Ascending aorta (tissue), 2 donors: ENCODE data around the gene KLHL30. TPM values are rescaled to one million over a fixed set of nuclear protein-coding genes. Genes with fewer than 3 reads are reported as not detected.

Experiments used
- DNase-seq, 2 donors: peaks; one replicate each; pipeline ENCODE4 v3.0.0-alpha.2; 2019; ENCODE audit warnings: low spot score in 2 of 2
- H3K27ac ChIP-seq, 2 donors: fragments of 200-600 bp; sonication (generic); one replicate each; pipeline ENCODE4 v1.5.1; 2016 to 2017; ENCODE audit warnings: mild to moderate bottlenecking in 1 of 2
- H3K27me3 ChIP-seq: fragments of 200-600 bp; sonication (generic); one replicate; pipeline ENCODE4 v1.5.1; 2017
- H3K36me3 ChIP-seq, 2 donors: fragments of 200-600 bp; sonication (generic); one replicate each; pipeline ENCODE4 v1.5.1; 2016
- H3K4me1 ChIP-seq, 2 donors: fragments of 200-600 bp; sonication (generic); one replicate each; pipeline ENCODE4 v1.5.1; 2016 to 2017; ENCODE audit warnings: mild to moderate bottlenecking in 1 of 2
- H3K4me3 ChIP-seq, 2 donors: fragments of 200-600 bp; sonication (generic); one replicate each; pipeline ENCODE4 v1.5.1; 2016 to 2017; ENCODE audit warnings: mild to moderate bottlenecking in 1 of 2
- H3K9me3 ChIP-seq, 2 donors: fragments of 200-600 bp; sonication (generic); one replicate each; pipeline ENCODE4 v1.5.1; 2016
- CTCF ChIP-seq, 3 experiments: fragments of 200-600 bp in 2 of 3; fragments of 450-650 bp in 1 of 3; sonication (generic) in 2 of 3; IDR thresholded peaks; one replicate each; pipeline ENCODE4 v1.5.1; 2016 to 2019; ENCODE audit warnings: antibody characterized with exemption in 3 of 3, mild to moderate bottlenecking in 1 of 3, moderate library complexity in 1 of 3
- intact Hi-C: fragments of 100-400 bp; cut with DNase I; formaldehyde crosslinking; loops from one replicate; pipeline ENCODE4 v1.15.1; 2023
- total RNA-seq: library from RNA; depleted of rRNA; stranded (reverse); fragments of >200 nt; gene quantifications from one replicate; pipeline ENCODE4 v1.1.0, GENCODE V29; 2016

Gene KLHL30
- total RNA-seq, 1 donor from 2014 or later: 28.2 TPM

GRCh38 chr2:238121511-238122286, 16.8 kb upstream of the KLHL30 start:
- intact Hi-C loops: no loop called here
- TF ChIP-seq CTCF (IDR thresholded peaks at IDR 0.05): no peak

GRCh38 chr2:238122287-238123217, 15.9 kb upstream of the KLHL30 start:
- DNase-seq: no peak
- intact Hi-C loops: no loop called here

More at GRCh38 chr2:238121511-238122286, 16.8 kb upstream of the KLHL30 start:
- Histone ChIP-seq H3K9me3 (no peaks in the 10 kb centered on the region), H3K36me3 (no peaks in the 10 kb centered on the region), H3K27ac (no peak overlapping the region), H3K4me3 (no peak overlapping the region), H3K27me3 (no peaks in the 10 kb centered on the region), H3K4me1 (peaks cover 0 to 4% of the 10 kb centered on the region in 2 donors)
- no peak for DNase-seq

GRCh38 chr2:238123218-238123971, 15.1 kb upstream of the KLHL30 start:
- no peak for DNase-seq
- H3K36me3 ChIP-seq: no peaks in the 10 kb centered on the region
- no peaks in the 10 kb centered on the region for H3K9me3 ChIP-seq
- intact Hi-C loops: no loop called here
- H3K27me3 ChIP-seq: no peaks in the 10 kb centered on the region
- no peak overlapping the region for H3K27ac ChIP-seq
- H3K4me1 ChIP-seq: peaks cover 0 to 4% of the 10 kb centered on the region in 2 donors
- no peak for TF ChIP-seq CTCF (IDR thresholded peaks at IDR 0.05)
- no peak overlapping the region for H3K4me3 ChIP-seq

More at GRCh38 chr2:238122287-238123217, 15.9 kb upstream of the KLHL30 start:
- Histone ChIP-seq H3K27me3 (no peaks in the 10 kb centered on the region), H3K9me3 (no peaks in the 10 kb centered on the region), H3K36me3 (no peaks in the 10 kb centered on the region), H3K27ac (no peak overlapping the region), H3K4me3 (no peak overlapping the region), H3K4me1 (peaks cover 0 to 4% of the 10 kb centered on the region in 2 donors)
- TF ChIP-seq CTCF (IDR thresholded peaks at IDR 0.05): no peak

- Histone ChIP-seq H3K27ac (no peak overlapping the region), H3K36me3 (no peaks in the 10 kb centered on the region), H3K27me3 (no peaks in the 10 kb centered on the region), H3K4me1 (peaks cover 0 to 4% of the 10 kb centered on the region in 2 donors), H3K9me3 (no peaks in the 10 kb centered on the region), H3K4me3 (no peak overlapping the region)
- DNase-seq: no peak
- intact Hi-C loops: no loop called here
- TF ChIP-seq CTCF (IDR thresholded peaks at IDR 0.05): no peak
Observed at GRCh38 chr2:238123991-238124470, 14.4 kb upstream of the KLHL30 start.

GRCh38 chr2:238124488-238125126, 13.9 kb upstream of the KLHL30 start:
- TF ChIP-seq CTCF (IDR thresholded peaks at IDR 0.05): no peak
- H3K4me3 ChIP-seq: no peak overlapping the region
- intact Hi-C loops: no loop called here
- H3K27ac ChIP-seq: no peak overlapping the region
- H3K9me3 ChIP-seq: no peaks in the 10 kb centered on the region
- DNase-seq: no peak
- peaks cover 0 to 4% of the 10 kb centered on the region in 2 donors for H3K4me1 ChIP-seq
- no peaks in the 10 kb centered on the region for H3K27me3 ChIP-seq
- H3K36me3 ChIP-seq: no peaks in the 10 kb centered on the region
